B cell (primary cell): Measurements from ENCODE around the gene UCN2. TPM values are rescaled to one million over a fixed set of nuclear protein-coding genes. Genes with fewer than 3 reads are reported as not detected.

Source experiments
- ATAC-seq: fragments of 200-7000 bp; cut with Tn5 transposase; one replicate; pipeline ENCODE4 v1.10.0; 2021; ENCODE audit warnings: low read depth, mild to moderate bottlenecking, moderate number of reproducible peaks, moderate library complexity
- CTCF ChIA-PET: fragments of 350-600 bp; sonication (Branson Sonifier 250); formaldehyde crosslinking; loops from one replicate; lab custom pipeline; 2021; ENCODE audit warnings: antibody characterized with exemption, inconsistent platforms; lab: Charles Lee
- POLR2A ChIA-PET: fragments of 350-600 bp; sonication (Branson Sonifier 250); formaldehyde crosslinking; loops from one replicate; lab custom pipeline; 2021; ENCODE audit warnings: antibody characterized with exemption; lab: Charles Lee
- DNase-seq: peaks from one replicate; pipeline ENCODE4 v3.0.0; 2013
- H2AFZ ChIP-seq: 2 replicates; pipeline ENCODE4 v1.6.1; 2012; ENCODE audit warnings: mild to moderate bottlenecking, low read depth, low read length; ENCODE audit not compliant: insufficient read depth, poor library complexity, severe bottlenecking
- H3K27ac ChIP-seq, 2 donors: 1 replicate in 1 of 2; 2 replicates in 1 of 2; pipeline ENCODE4 v1.5.1; 2012 to 2013; ENCODE audit warnings: low read length in 2 of 2, mild to moderate bottlenecking in 2 of 2, moderate library complexity in 1 of 2
- H3K27me3 ChIP-seq, 4 experiments: fragments of 200-600 bp in 1 of 4; sonication (generic) in 1 of 4; replicated peaks in 1 of 4; 1 replicate in 2 of 4; 2 replicates in 2 of 4; pipeline versions ENCODE4 v1.6.1 to v1.7.0; 2013 to 2016; ENCODE audit warnings: low read length in 3 of 4, mild to moderate bottlenecking in 2 of 4, mixed read lengths in 1 of 4, moderate library complexity in 1 of 4; ENCODE audit not compliant: insufficient read depth in 4 of 4, control insufficient read depth in 3 of 4; ENCODE audit errors: control extremely low read depth in 1 of 4
- H3K36me3 ChIP-seq, 2 experiments: replicated peaks in 1 of 2; 1 replicate in 1 of 2; 2 replicates in 1 of 2; pipeline versions ENCODE4 v1.6.1 to v1.7.1; 2013; ENCODE audit warnings: low read length in 1 of 2; ENCODE audit not compliant: insufficient read depth in 2 of 2, control insufficient read depth in 1 of 2; ENCODE audit errors: control extremely low read depth in 1 of 2, extremely low read depth in 1 of 2
- H3K4me1 ChIP-seq, 2 donors: fragments of 200-600 bp in 1 of 2; sonication (generic) in 1 of 2; 1 replicate in 1 of 2; 2 replicates in 1 of 2; pipeline versions ENCODE4 v1.5.1 to v1.6.1; 2013 to 2017; ENCODE audit warnings: low read length in 2 of 2; ENCODE audit not compliant: control insufficient read depth in 2 of 2, insufficient read depth in 2 of 2
- H3K4me2 ChIP-seq: replicated peaks from 2 replicates; pipeline ENCODE3; 2012; ENCODE audit warnings: mild to moderate bottlenecking, low read depth, low read length; ENCODE audit not compliant: poor library complexity, severe bottlenecking
- H3K4me3 ChIP-seq, 5 experiments: fragments of 200-600 bp in 1 of 5; sonication (generic) in 1 of 5; 1 replicate in 3 of 5; 2 replicates in 2 of 5; pipeline versions ENCODE4 v1.5.1 to v1.7.0; 2011 to 2016; ENCODE audit warnings: low read length in 4 of 5, mild to moderate bottlenecking in 4 of 5, low read depth in 2 of 5, control low read depth in 1 of 5, moderate library complexity in 1 of 5; ENCODE audit not compliant: insufficient read depth in 1 of 5; ENCODE audit errors: control extremely low read depth in 1 of 5, extremely low read depth in 1 of 5
- H3K79me2 ChIP-seq: fragments of 200-600 bp; sonication (generic); one replicate; pipeline ENCODE4 v1.6.0; 2016; ENCODE audit warnings: low read length; ENCODE audit not compliant: control insufficient read depth, insufficient read depth
- H3K9ac ChIP-seq: fragments of 200-600 bp; sonication (generic); 2 replicates; pipeline ENCODE4 v1.6.1; 2017; ENCODE audit warnings: mild to moderate bottlenecking, low read length, moderate library complexity
- H3K9me3 ChIP-seq, 3 donors: one replicate each; pipeline versions ENCODE4 v1.6.1 to v1.7.1; 2013; ENCODE audit warnings: low read length in 2 of 3; ENCODE audit not compliant: control insufficient read depth in 2 of 3, insufficient read depth in 1 of 3; ENCODE audit errors: control extremely low read depth in 1 of 3
- H4K20me1 ChIP-seq: 2 replicates; pipeline ENCODE4 v1.6.0; 2012; ENCODE audit warnings: mild to moderate bottlenecking, low read length; ENCODE audit not compliant: insufficient read depth, control insufficient read depth, poor library complexity, severe bottlenecking
- H3K27ac Mint-ChIP-seq: one replicate; pipeline ENCODE4 v1.8.0; 2021; ENCODE audit warnings: mixed read lengths
- H3K27me3 Mint-ChIP-seq: one replicate; pipeline ENCODE4 v1.8.0; 2021; ENCODE audit warnings: mixed read lengths
- H3K4me1 Mint-ChIP-seq: one replicate; pipeline ENCODE4 v1.8.0; 2021; ENCODE audit warnings: mixed read lengths
- H3K4me3 Mint-ChIP-seq: one replicate; pipeline ENCODE4 v1.8.0; 2021; ENCODE audit warnings: mixed read lengths
- H3K9me3 Mint-ChIP-seq: one replicate; pipeline ENCODE4 v1.8.0; 2022; ENCODE audit warnings: mixed read lengths; ENCODE audit not compliant: insufficient read depth
- EZH2 ChIP-seq: IDR thresholded peaks from 2 replicates; pipeline ENCODE4 v1.6.1; 2012; ENCODE audit warnings: borderline replicate concordance, low read depth, mild to moderate bottlenecking, moderate library complexity, low read length; ENCODE audit not compliant: insufficient read depth, poor library complexity, severe bottlenecking
- WGBS: methylation state at CpG from one replicate; pipeline ENCODE4 v1.1.5; 2013; ENCODE audit warnings: missing lambda C conversion rate; ENCODE audit not compliant: insufficient coverage; 5-methylcytosine and 5-hydroxymethylcytosine counted together
- intact Hi-C: fragments of 100-400 bp; cut with micrococcal nuclease; formaldehyde crosslinking; loops from one replicate; pipeline ENCODE4 v1.10.0; 2022
- polyA plus RNA-seq: library from polyadenylated mRNA; depleted of rRNA; stranded (reverse); fragments of >200 nt; gene quantifications from 2 replicates; pipeline ENCODE4 v1.2.3, GENCODE V29; 2012
- total RNA-seq, 2 donors: library from RNA; stranded (reverse); fragments of 120-200 nt in 1 of 2; gene quantifications; 1 replicate in 1 of 2; 2 replicates in 1 of 2; pipeline versions ENCODE4 v1.2.3 to v1.2.4, GENCODE V29; 2013 to 2022
- TF ChIP-seq, protein P1 (sequence below): fragments of 200-600 bp; IDR thresholded peaks from one replicate; pipeline ENCODE4 v1.8.0; 2022; ENCODE audit warnings: antibody characterized with exemption, mild to moderate bottlenecking

Gene UCN2
- total and polyA plus RNA-seq, 2 donors (not counting 1 experiment from before 2014, with no cell fraction given) = not detected

DNA sequence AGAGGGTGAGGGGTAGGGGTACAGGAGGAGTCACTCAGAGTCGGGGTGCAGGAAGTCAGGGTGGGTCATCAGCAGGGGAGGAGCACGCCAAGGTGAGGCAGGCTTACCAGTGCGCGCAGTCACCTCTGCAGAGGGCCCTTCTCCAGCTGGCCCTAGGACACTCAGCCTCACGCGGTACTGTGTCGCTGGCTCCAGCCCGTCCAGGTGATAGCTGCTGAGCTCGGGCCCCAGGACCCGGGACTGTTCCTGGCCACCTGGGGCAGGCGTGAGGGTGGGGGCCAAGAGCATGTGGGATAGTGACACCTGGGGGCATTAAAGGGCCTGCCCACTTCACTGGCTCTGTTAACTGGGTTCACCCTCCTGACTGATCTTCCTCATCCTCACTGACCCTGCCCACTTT is 24.1 kb upstream of the UCN2 start:
- Mint-ChIP-seq H3K27ac (no peak overlapping the region), H3K9me3 (no peaks in the 10 kb centered on the region), H3K4me1 (no peaks in the 10 kb centered on the region), H3K4me3 (no peak overlapping the region), H3K27me3 (peaks cover 34% of the 10 kb centered on the region)
- TF ChIP-seq, protein P1, sequence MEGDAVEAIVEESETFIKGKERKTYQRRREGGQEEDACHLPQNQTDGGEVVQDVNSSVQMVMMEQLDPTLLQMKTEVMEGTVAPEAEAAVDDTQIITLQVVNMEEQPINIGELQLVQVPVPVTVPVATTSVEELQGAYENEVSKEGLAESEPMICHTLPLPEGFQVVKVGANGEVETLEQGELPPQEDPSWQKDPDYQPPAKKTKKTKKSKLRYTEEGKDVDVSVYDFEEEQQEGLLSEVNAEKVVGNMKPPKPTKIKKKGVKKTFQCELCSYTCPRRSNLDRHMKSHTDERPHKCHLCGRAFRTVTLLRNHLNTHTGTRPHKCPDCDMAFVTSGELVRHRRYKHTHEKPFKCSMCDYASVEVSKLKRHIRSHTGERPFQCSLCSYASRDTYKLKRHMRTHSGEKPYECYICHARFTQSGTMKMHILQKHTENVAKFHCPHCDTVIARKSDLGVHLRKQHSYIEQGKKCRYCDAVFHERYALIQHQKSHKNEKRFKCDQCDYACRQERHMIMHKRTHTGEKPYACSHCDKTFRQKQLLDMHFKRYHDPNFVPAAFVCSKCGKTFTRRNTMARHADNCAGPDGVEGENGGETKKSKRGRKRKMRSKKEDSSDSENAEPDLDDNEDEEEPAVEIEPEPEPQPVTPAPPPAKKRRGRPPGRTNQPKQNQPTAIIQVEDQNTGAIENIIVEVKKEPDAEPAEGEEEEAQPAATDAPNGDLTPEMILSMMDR = no peak
- no peak for TF ChIP-seq EZH2
- Histone ChIP-seq H3K27me3 (peaks cover 0 to 13% (median 1%) of the 10 kb centered on the region in 4 experiments), H2AFZ (no peak overlapping the region), H3K79me2 (no peaks in the 10 kb centered on the region), H3K9ac (no peak overlapping the region), H4K20me1 (no peaks in the 10 kb centered on the region), H3K4me3 (no peak overlapping the region), H3K9me3 (no peaks in the 10 kb centered on the region), H3K4me1 (no peaks in the 10 kb centered on the region), H3K4me2 (no peak overlapping the region), H3K36me3 (no peaks in the 10 kb centered on the region), H3K27ac (no peak overlapping the region)
- POLR2A ChIA-PET = no interaction called here
- CTCF ChIA-PET = no interaction called here
- intact Hi-C loops = no loop called here
- DNase-seq (no peak), ATAC-seq (no peak)
- 80% methylated on average over 11 of the region's 11 CpGs for whole genome bisulfite sequencing

DNA sequence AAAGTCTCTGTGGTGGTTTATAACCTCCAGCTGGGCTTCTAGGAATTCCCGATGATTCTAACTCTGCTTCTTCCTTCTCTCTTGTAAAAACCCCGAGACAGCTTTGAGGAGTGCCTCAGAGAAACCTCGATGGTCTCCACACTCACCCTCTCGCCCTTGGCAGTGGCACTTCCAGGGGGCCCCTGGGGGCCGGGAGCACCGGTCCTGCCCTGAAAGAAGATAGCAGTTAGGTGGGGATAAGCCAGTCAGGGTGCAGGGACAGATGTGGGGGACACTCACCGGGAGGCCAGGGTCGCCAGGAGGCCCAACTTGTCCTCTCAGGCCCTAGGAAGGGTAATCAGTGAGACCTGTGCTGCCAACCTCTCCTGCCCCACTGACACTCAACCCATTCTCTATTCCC is 21.8 kb upstream of the UCN2 start:
- no peaks in the 10 kb centered on the region for H3K4me1 Mint-ChIP-seq
- Histone ChIP-seq H3K4me3 (no peak overlapping the region), H3K36me3 (no peaks in the 10 kb centered on the region), H4K20me1 (no peaks in the 10 kb centered on the region), H3K9ac (no peak overlapping the region), H3K27me3 (peaks cover 0 to 9% (median 1%) of the 10 kb centered on the region in 4 experiments), H3K27ac (no peak overlapping the region), H2AFZ (no peak overlapping the region), H3K9me3 (no peaks in the 10 kb centered on the region), H3K4me1 (no peaks in the 10 kb centered on the region), H3K79me2 (no peaks in the 10 kb centered on the region), H3K4me2 (no peak overlapping the region)
- 90% methylated on average over 6 of the region's 8 CpGs for WGBS
- ChIA-PET POLR2A (no interaction called here), CTCF (no interaction called here)
- DNase-seq = no peak
- H3K27ac Mint-ChIP-seq = no peak overlapping the region
- ATAC-seq = no peak
- peaks cover 28% of the 10 kb centered on the region for H3K27me3 Mint-ChIP-seq
- no peaks in the 10 kb centered on the region for H3K9me3 Mint-ChIP-seq
- no peak overlapping the region for H3K4me3 Mint-ChIP-seq
- TF ChIP-seq, protein P1 = no peak
- no peak for TF ChIP-seq EZH2
- intact Hi-C loops = no loop called here
